Stomach (tissue), 4 donors: ENCODE measurements around the gene KCNIP4.

ENCODE experiments used
- CTCF ChIP-seq, 7 experiments: fragments of 450-650 bp in 4 of 7; fragments of 200-600 bp in 3 of 7; sonication (generic) in 3 of 7; IDR thresholded peaks; one replicate each; pipeline ENCODE4 v1.5.1; 2016 to 2019; ENCODE audit warnings: antibody characterized with exemption in 7 of 7, control low read depth in 2 of 7, mild to moderate bottlenecking in 1 of 7
- POLR2A ChIP-seq, 4 donors: fragments of 450-650 bp; IDR thresholded peaks; one replicate each; pipeline ENCODE4 v1.6.1; 2016; ENCODE audit warnings: antibody characterized with exemption in 4 of 4, control low read depth in 2 of 4, mild to moderate bottlenecking in 1 of 4, moderate library complexity in 1 of 4

- TF ChIP-seq CTCF (IDR thresholded peaks at IDR 0.05) (no peak), POLR2A (IDR thresholded peaks at IDR 0.05) (no peak)
Measured at GRCh38 chr4:20760053-20760452, 1188.5 kb downstream of the KCNIP4 start.
